Ectodermal cell (in vitro differentiated cells): ENCODE measurements around the gene MICAL2.

ENCODE experiments used
- H3K27ac ChIP-seq: 2 replicates; pipeline ENCODE4 v1.7.0; 2013; ENCODE audit warnings: mild to moderate bottlenecking, low read depth, low read length; ENCODE audit not compliant: insufficient read depth, poor library complexity, severe bottlenecking
- H3K27me3 ChIP-seq: 2 replicates; pipeline ENCODE4 v1.7.0; 2013; ENCODE audit warnings: mild to moderate bottlenecking, low read length; ENCODE audit not compliant: insufficient read depth, control insufficient read depth, poor library complexity, severe bottlenecking
- H3K36me3 ChIP-seq: one replicate; pipeline ENCODE4 v1.7.0; 2013; ENCODE audit warnings: low read length; ENCODE audit not compliant: control insufficient read depth, insufficient read depth
- H3K4me1 ChIP-seq: one replicate; pipeline ENCODE4 v1.7.0; 2013; ENCODE audit warnings: low read length; ENCODE audit not compliant: control insufficient read depth, insufficient read depth
- H3K4me3 ChIP-seq: 2 replicates; pipeline ENCODE4 v1.7.0; 2013; ENCODE audit warnings: low read depth, low read length, control low read depth; ENCODE audit not compliant: insufficient read depth
- H3K9me3 ChIP-seq: 2 replicates; pipeline ENCODE4 v1.7.0; 2013; ENCODE audit warnings: mild to moderate bottlenecking, low read length, moderate library complexity; ENCODE audit not compliant: control insufficient read depth
- WGBS, 2 experiments: methylation state at CpG; one replicate each; pipeline ENCODE4 v1.1.7; 2013; ENCODE audit warnings: missing lambda C conversion rate in 2 of 2; 5-methylcytosine and 5-hydroxymethylcytosine counted together

Gene MICAL2

GRCh38 chr11:12199231-12199948 is 89.0 kb downstream of the MICAL2 start:
- H3K36me3 ChIP-seq = no peaks in the 10 kb centered on the region
- no peak overlapping the region for H3K27ac ChIP-seq
- no peaks in the 10 kb centered on the region for H3K27me3 ChIP-seq
- 92% methylated on average over 13 of the region's 13 CpGs for WGBS, 2 experiments
- H3K4me1 ChIP-seq = peaks cover 7% of the 10 kb centered on the region
- no peak overlapping the region for H3K4me3 ChIP-seq
- H3K9me3 ChIP-seq = no peaks in the 10 kb centered on the region

DNA sequence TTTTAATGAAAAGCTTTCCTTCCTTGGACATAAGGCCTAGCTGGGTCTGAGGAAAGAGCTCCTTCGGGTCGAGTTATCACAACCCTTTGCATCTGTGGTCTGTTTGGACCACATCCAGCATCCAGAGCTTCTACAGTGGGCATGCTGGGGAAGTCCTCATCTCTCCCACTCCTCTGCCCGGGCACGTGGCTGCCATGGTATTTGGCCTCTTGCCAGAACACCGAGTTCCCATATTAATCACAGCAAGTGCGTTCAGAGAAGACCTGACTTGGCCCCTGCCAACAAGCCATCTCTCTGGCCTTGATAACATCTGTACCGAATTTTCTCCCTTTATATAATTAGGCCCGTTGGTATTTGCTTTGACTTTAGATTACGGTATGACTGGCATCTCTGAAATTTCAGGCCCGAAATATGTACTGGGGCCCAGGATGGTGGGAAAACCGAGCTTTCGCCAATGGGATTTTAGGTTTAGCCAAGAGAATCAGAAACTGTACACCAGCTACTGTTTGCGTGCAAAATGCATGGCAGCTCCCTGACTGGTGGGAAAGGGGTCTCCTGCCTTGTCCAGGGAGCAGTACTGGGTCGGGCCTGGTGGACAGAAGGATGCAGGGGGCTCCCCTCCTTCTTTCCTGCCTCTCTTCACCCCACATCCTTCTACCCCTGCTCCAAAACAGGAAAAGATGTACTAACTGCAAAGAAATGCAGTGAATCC is 90.0 kb downstream of the MICAL2 start:
- WGBS, 2 experiments = 95% methylated on average over 14 of the region's 14 CpGs
- H3K4me1 ChIP-seq = peaks cover 7% of the 10 kb centered on the region
- no peaks in the 10 kb centered on the region for H3K27me3 ChIP-seq
- no peak overlapping the region for H3K27ac ChIP-seq
- no peak overlapping the region for H3K4me3 ChIP-seq
- no peaks in the 10 kb centered on the region for H3K36me3 ChIP-seq
- H3K9me3 ChIP-seq = no peaks in the 10 kb centered on the region

GRCh38 chr11:12200991-12201985 is 90.9 kb downstream of the MICAL2 start:
- 82 to 87% methylated on average over 18 of the region's 18 CpGs for WGBS, 2 experiments
- Histone ChIP-seq H3K27ac (no peak overlapping the region), H3K27me3 (no peaks in the 10 kb centered on the region), H3K36me3 (no peaks in the 10 kb centered on the region), H3K4me1 (peaks cover 7% of the 10 kb centered on the region), H3K4me3 (no peak overlapping the region), H3K9me3 (no peaks in the 10 kb centered on the region)

- Histone ChIP-seq H3K4me3 (no peak overlapping the region), H3K36me3 (no peaks in the 10 kb centered on the region), H3K27ac (no peak overlapping the region), H3K4me1 (no peaks in the 10 kb centered on the region), H3K27me3 (no peaks in the 10 kb centered on the region), H3K9me3 (no peaks in the 10 kb centered on the region)
- 90 to 91% methylated on average over 7 of the region's 7 CpGs for WGBS, 2 experiments
Measured at GRCh38 chr11:12202661-12203310, 92.4 kb downstream of the MICAL2 start.

GRCh38 chr11:12204506-12204905 is 94.1 kb downstream of the MICAL2 start:
- H3K27ac ChIP-seq = no peak overlapping the region
- WGBS, 2 experiments = 100% methylated on average over 1 of the region's 1 CpG
- H3K9me3 ChIP-seq = no peaks in the 10 kb centered on the region
- H3K4me3 ChIP-seq = no peak overlapping the region
- H3K4me1 ChIP-seq = no peaks in the 10 kb centered on the region
- no peaks in the 10 kb centered on the region for H3K36me3 ChIP-seq
- no peaks in the 10 kb centered on the region for H3K27me3 ChIP-seq

DNA sequence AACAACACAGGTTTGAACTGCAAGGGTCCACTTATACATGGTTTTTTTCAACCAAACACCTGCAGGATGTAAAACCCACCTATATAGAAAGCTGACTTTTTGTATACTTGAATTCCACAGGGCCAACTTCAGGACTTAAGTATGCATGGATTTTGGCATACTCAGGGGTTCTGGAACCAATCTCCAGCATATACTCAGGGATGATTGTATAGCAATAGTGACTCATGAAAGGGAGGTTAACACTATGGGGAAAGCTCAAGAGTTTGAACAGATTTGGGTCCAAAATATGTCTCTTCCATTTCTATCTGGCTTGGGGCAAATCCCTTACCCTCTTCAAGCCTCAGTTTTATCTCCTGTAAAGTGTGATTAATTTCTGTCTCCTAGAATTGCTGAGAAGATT is 94.9 kb downstream of the MICAL2 start:
- Histone ChIP-seq H3K27me3 (no peaks in the 10 kb centered on the region), H3K27ac (no peak overlapping the region), H3K36me3 (no peaks in the 10 kb centered on the region), H3K4me1 (no peaks in the 10 kb centered on the region), H3K9me3 (no peaks in the 10 kb centered on the region), H3K4me3 (no peak overlapping the region)

- H3K9me3 ChIP-seq = no peaks in the 10 kb centered on the region
- 91 to 92% methylated on average over 3 of the region's 3 CpGs for WGBS, 2 experiments
- H3K4me3 ChIP-seq = no peak overlapping the region
- no peaks in the 10 kb centered on the region for H3K36me3 ChIP-seq
- no peaks in the 10 kb centered on the region for H3K4me1 ChIP-seq
- H3K27me3 ChIP-seq = no peaks in the 10 kb centered on the region
- no peak overlapping the region for H3K27ac ChIP-seq
Measured at GRCh38 chr11:12206529-12206928, 96.1 kb downstream of the MICAL2 start.

GRCh38 chr11:12207384-12208150 is 97.2 kb downstream of the MICAL2 start:
- Histone ChIP-seq H3K4me3 (no peak overlapping the region), H3K4me1 (no peaks in the 10 kb centered on the region), H3K27ac (no peak overlapping the region), H3K27me3 (no peaks in the 10 kb centered on the region), H3K9me3 (no peaks in the 10 kb centered on the region), H3K36me3 (no peaks in the 10 kb centered on the region)
- 95 to 98% methylated on average over 7 to 9 of the region's 9 CpGs for WGBS, 2 experiments

DNA sequence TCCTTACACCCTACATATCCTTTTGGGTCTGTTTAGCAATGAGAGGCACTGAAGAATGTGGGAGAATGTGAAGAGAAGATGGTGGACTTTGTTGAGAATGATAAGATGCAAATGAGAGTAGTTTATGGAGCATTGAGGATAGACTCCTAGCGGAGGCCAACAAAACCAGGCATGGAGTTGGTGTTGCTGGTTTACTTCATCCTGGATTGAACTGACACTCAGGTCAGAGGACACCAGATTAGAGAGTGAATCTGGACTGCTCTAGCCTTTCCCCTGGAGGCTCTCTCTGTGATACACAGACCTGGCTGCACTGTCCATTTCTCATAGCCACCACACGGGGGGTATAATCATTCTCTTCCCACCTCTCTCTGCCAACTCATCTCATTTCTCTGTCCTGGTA is 98.7 kb downstream of the MICAL2 start:
- Histone ChIP-seq H3K4me1 (no peaks in the 10 kb centered on the region), H3K36me3 (no peaks in the 10 kb centered on the region), H3K9me3 (no peaks in the 10 kb centered on the region), H3K4me3 (no peak overlapping the region), H3K27me3 (no peaks in the 10 kb centered on the region), H3K27ac (no peak overlapping the region)
- WGBS, 2 experiments = 87 to 93% methylated on average over 2 of the region's 2 CpGs
